ENCODE data around the gene SLC6A11.

The SLC6A11 gene

DNA sequence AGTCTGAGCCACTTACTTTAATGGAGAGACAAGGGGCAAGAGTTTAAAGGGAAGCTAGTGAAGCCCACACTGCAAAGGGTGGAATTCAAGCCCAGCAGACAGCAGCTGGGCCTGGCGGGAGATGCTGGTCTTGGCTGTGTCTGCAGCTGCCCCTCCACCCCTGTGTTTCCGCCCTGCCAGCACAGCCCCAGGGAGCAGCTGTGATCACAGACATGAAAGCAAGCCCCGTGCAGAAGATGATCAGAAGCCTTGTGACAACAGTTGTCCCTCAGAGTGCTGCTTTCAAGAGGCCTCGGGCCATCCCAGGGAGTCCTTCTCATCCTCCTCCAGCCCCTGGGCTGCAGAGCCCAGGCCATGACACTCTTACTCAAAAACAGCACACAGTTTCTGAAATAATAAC is 152.4 kb downstream of the SLC6A11 start:
- H3K9ac ChIP-seq (ENCODE audit: low read depth, low read length): peak overlapping the region; percentile 12
- no peaks in the 10 kb centered on the region for H3K9me3 ChIP-seq (ENCODE audit: control insufficient read depth, insufficient read depth, low read length)

DNA sequence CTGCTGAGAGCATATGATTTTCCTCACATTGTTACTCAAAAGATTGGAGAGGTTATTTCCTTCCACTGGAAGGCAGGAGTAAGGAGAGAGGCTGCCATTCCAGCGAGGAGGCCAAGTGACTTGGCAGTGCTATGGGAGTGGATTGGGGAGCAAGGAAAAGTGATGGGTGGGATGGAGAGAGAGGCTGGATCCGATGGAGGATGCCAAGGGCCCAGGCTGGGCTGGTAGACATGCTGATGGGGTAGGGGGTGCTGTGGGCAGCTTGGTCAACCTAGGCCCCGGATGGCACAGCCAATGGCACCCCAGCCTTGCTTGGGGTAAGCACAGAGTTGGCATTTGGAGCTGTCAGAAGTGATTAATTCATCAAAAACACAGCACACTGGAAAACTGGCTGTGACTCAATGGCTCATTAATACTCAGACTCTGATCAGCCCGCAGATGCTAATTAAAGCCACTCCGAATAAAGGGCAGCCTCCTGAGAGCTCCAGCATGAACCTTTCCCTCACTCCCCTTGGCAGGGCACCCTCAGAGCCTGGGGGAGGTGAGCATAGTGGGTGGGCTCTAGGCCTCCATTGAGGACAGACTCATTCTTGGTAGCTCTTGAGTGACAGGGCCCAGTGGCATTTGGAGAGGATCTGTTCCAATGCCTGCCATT is 154.4 kb downstream of the SLC6A11 start:
- Histone ChIP-seq H3K9me3 (ENCODE audit: control insufficient read depth, insufficient read depth, low read length) (no peaks in the 10 kb centered on the region), H3K27me3 (ENCODE audit: control insufficient read depth, insufficient read depth, low read length) (no peaks in the 10 kb centered on the region), H3K36me3 (ENCODE audit: control insufficient read depth, insufficient read depth, low read length) (no peaks in the 10 kb centered on the region), H3K4me1 (ENCODE audit: control insufficient read depth, insufficient read depth, low read length) (peaks cover 8% of the 10 kb centered on the region), H3K9ac (ENCODE audit: low read depth, low read length) (no peak overlapping the region), H3K4me3 (ENCODE audit: low read depth, low read length) (no peak overlapping the region)

More for the DNA sequence above, 152.4 kb downstream of the SLC6A11 start:
- Histone ChIP-seq H3K4me1 (ENCODE audit: control insufficient read depth, insufficient read depth, low read length) (peaks cover 8% of the 10 kb centered on the region), H3K27me3 (ENCODE audit: control insufficient read depth, insufficient read depth, low read length) (no peaks in the 10 kb centered on the region), H3K36me3 (ENCODE audit: control insufficient read depth, insufficient read depth, low read length) (no peaks in the 10 kb centered on the region), H3K4me3 (ENCODE audit: low read depth, low read length) (no peak overlapping the region)

- Histone ChIP-seq H3K9ac (ENCODE audit: low read depth, low read length) (no peak overlapping the region), H3K9me3 (ENCODE audit: control insufficient read depth, insufficient read depth, low read length) (no peaks in the 10 kb centered on the region), H3K4me1 (ENCODE audit: control insufficient read depth, insufficient read depth, low read length) (peaks cover 8% of the 10 kb centered on the region), H3K4me3 (ENCODE audit: low read depth, low read length) (no peak overlapping the region), H3K27me3 (ENCODE audit: control insufficient read depth, insufficient read depth, low read length) (no peaks in the 10 kb centered on the region), H3K36me3 (ENCODE audit: control insufficient read depth, insufficient read depth, low read length) (no peaks in the 10 kb centered on the region)
These were observed 156.2 kb downstream of the SLC6A11 start for GRCh38 chr3:10972072-10972782.

GRCh38 chr3:10973046-10973595 is 157.1 kb downstream of the SLC6A11 start:
- no peaks in the 10 kb centered on the region for H3K36me3 ChIP-seq (ENCODE audit: control insufficient read depth, insufficient read depth, low read length)
- H3K9me3 ChIP-seq (ENCODE audit: control insufficient read depth, insufficient read depth, low read length): no peaks in the 10 kb centered on the region
- H3K27me3 ChIP-seq (ENCODE audit: control insufficient read depth, insufficient read depth, low read length): no peaks in the 10 kb centered on the region
- H3K4me3 ChIP-seq (ENCODE audit: low read depth, low read length): no peak overlapping the region
- peaks cover 13% of the 10 kb centered on the region for H3K4me1 ChIP-seq (ENCODE audit: control insufficient read depth, insufficient read depth, low read length)
- H3K9ac ChIP-seq (ENCODE audit: low read depth, low read length): no peak overlapping the region

DNA sequence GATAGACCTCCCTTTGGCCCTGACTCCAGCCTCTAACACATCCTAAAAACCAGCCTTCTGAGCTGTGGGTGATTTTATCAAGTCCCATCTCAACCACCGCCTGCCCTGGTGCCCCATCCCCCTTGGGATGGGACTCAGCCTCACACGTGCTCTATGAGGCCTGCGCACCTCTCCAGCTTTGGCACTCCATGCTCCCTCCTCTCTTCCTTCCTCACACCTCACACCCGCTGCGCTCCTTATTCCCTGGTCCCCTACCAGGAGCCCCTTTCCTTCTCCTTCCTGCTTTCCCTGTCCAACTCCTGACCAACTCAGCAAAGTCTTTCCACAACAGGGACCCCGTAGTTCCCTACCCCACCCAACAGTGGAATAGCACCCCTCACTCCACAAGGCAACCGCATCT is 158.1 kb downstream of the SLC6A11 start:
- Histone ChIP-seq H3K27me3 (ENCODE audit: control insufficient read depth, insufficient read depth, low read length) (no peaks in the 10 kb centered on the region), H3K36me3 (ENCODE audit: control insufficient read depth, insufficient read depth, low read length) (no peaks in the 10 kb centered on the region), H3K9ac (ENCODE audit: low read depth, low read length) (no peak overlapping the region), H3K9me3 (ENCODE audit: control insufficient read depth, insufficient read depth, low read length) (no peaks in the 10 kb centered on the region), H3K4me3 (ENCODE audit: low read depth, low read length) (no peak overlapping the region), H3K4me1 (ENCODE audit: control insufficient read depth, insufficient read depth, low read length) (peaks cover 13% of the 10 kb centered on the region)

- H3K9ac ChIP-seq (ENCODE audit: low read depth, low read length): no peak overlapping the region
- H3K27me3 ChIP-seq (ENCODE audit: control insufficient read depth, insufficient read depth, low read length): no peaks in the 10 kb centered on the region
- H3K36me3 ChIP-seq (ENCODE audit: control insufficient read depth, insufficient read depth, low read length): no peaks in the 10 kb centered on the region
- H3K4me3 ChIP-seq (ENCODE audit: low read depth, low read length): no peak overlapping the region
- peaks cover 13% of the 10 kb centered on the region for H3K4me1 ChIP-seq (ENCODE audit: control insufficient read depth, insufficient read depth, low read length)
- H3K9me3 ChIP-seq (ENCODE audit: control insufficient read depth, insufficient read depth, low read length): no peaks in the 10 kb centered on the region
These were observed 158.8 kb downstream of the SLC6A11 start for GRCh38 chr3:10974746-10975375.

GRCh38 chr3:10975695-10976234 is 159.7 kb downstream of the SLC6A11 start:
- no peaks in the 10 kb centered on the region for H3K27me3 ChIP-seq (ENCODE audit: control insufficient read depth, insufficient read depth, low read length)
- H3K9ac ChIP-seq (ENCODE audit: low read depth, low read length): no peak overlapping the region
- H3K4me3 ChIP-seq (ENCODE audit: low read depth, low read length): no peak overlapping the region
- H3K9me3 ChIP-seq (ENCODE audit: control insufficient read depth, insufficient read depth, low read length): no peaks in the 10 kb centered on the region
- H3K4me1 ChIP-seq (ENCODE audit: control insufficient read depth, insufficient read depth, low read length): peaks cover 13% of the 10 kb centered on the region
- H3K36me3 ChIP-seq (ENCODE audit: control insufficient read depth, insufficient read depth, low read length): no peaks in the 10 kb centered on the region

GRCh38 chr3:10976770-10977169 is 160.7 kb downstream of the SLC6A11 start:
- peaks cover 13% of the 10 kb centered on the region for H3K4me1 ChIP-seq (ENCODE audit: control insufficient read depth, insufficient read depth, low read length)
- H3K4me3 ChIP-seq (ENCODE audit: low read depth, low read length): no peak overlapping the region
- no peaks in the 10 kb centered on the region for H3K36me3 ChIP-seq (ENCODE audit: control insufficient read depth, insufficient read depth, low read length)
- H3K27me3 ChIP-seq (ENCODE audit: control insufficient read depth, insufficient read depth, low read length): peaks cover 2% of the 10 kb centered on the region
- H3K9me3 ChIP-seq (ENCODE audit: control insufficient read depth, insufficient read depth, low read length): no peaks in the 10 kb centered on the region
- no peak overlapping the region for H3K9ac ChIP-seq (ENCODE audit: low read depth, low read length)

GRCh38 chr3:10977892-10978510 is 162.0 kb downstream of the SLC6A11 start:
- Histone ChIP-seq H3K9me3 (ENCODE audit: control insufficient read depth, insufficient read depth, low read length) (no peaks in the 10 kb centered on the region), H3K27me3 (ENCODE audit: control insufficient read depth, insufficient read depth, low read length) (peaks cover 2% of the 10 kb centered on the region), H3K4me1 (ENCODE audit: control insufficient read depth, insufficient read depth, low read length) (peaks cover 7% of the 10 kb centered on the region), H3K9ac (ENCODE audit: low read depth, low read length) (no peak overlapping the region), H3K4me3 (ENCODE audit: low read depth, low read length) (no peak overlapping the region), H3K36me3 (ENCODE audit: control insufficient read depth, insufficient read depth, low read length) (no peaks in the 10 kb centered on the region)

DNA sequence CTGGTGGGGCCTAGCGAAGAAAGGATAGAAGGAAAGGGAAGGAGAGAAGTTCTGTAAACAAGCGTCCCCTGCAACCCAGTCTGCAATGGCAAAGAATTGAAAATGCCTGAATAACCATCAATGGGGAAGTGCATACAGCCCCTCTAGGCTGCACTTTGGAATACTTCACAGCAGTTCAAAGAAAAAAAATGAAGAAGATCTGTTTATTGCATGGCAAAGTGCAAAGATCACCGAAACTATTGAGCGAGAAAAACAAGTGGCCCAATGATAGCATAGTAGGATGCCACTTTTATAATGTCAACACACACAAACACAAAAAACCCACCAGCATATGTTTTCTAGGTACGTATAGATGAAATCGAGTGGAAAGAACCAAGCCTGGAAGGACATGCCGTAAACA is 162.9 kb downstream of the SLC6A11 start:
- H3K9me3 ChIP-seq (ENCODE audit: control insufficient read depth, insufficient read depth, low read length): no peaks in the 10 kb centered on the region
- H3K27me3 ChIP-seq (ENCODE audit: control insufficient read depth, insufficient read depth, low read length): peaks cover 2% of the 10 kb centered on the region
- no peak overlapping the region for H3K9ac ChIP-seq (ENCODE audit: low read depth, low read length)
- H3K36me3 ChIP-seq (ENCODE audit: control insufficient read depth, insufficient read depth, low read length): no peaks in the 10 kb centered on the region
- peaks cover 7% of the 10 kb centered on the region for H3K4me1 ChIP-seq (ENCODE audit: control insufficient read depth, insufficient read depth, low read length)
- no peak overlapping the region for H3K4me3 ChIP-seq (ENCODE audit: low read depth, low read length)

DNA sequence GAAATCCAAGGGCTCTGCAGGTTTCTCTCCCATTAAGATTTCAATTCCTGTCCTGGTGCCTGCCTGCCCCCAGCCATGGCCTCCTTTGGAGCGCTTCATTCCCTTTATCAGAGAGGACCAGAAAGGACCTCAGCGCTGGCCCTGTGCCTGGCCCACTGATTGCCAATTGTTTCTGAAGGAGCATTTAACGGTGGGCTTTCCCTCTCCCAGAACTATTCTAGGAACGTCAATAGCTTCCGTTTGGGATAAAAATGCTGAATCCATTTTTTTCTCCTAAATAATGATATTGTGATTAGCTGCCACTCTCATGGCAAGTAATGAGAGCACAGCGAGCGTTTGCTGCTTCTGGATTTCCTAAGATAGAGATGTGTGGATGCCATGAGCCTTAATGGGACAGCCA is 164.3 kb downstream of the SLC6A11 start:
- H3K9me3 ChIP-seq (ENCODE audit: control insufficient read depth, insufficient read depth, low read length): no peaks in the 10 kb centered on the region
- H3K9ac ChIP-seq (ENCODE audit: low read depth, low read length): no peak overlapping the region
- peaks cover 2% of the 10 kb centered on the region for H3K27me3 ChIP-seq (ENCODE audit: control insufficient read depth, insufficient read depth, low read length)
- H3K4me1 ChIP-seq (ENCODE audit: control insufficient read depth, insufficient read depth, low read length): peaks cover 7% of the 10 kb centered on the region
- H3K4me3 ChIP-seq (ENCODE audit: low read depth, low read length): no peak overlapping the region
- H3K36me3 ChIP-seq (ENCODE audit: control insufficient read depth, insufficient read depth, low read length): no peaks in the 10 kb centered on the region

Measured in iPS-15b (cell line).